GM21423 (cell line): ENCODE measurements around the gene FBXW5.

Experiments
- ATAC-seq: cut with Tn5 transposase; IDR thresholded peaks from one replicate; pipeline ENCODE4 v1.9.1; 2021; ENCODE audit warnings: mild to moderate bottlenecking, moderate library complexity; ENCODE audit not compliant: unreplicated experiment

Gene FBXW5

GRCh38 chr9:136962163-136962562, 17.6 kb upstream of the FBXW5 start:
- no peak for ATAC-seq

- ATAC-seq: no peak
These were observed 16.9 kb upstream of the FBXW5 start for GRCh38 chr9:136961279-136962065.

- no peak for ATAC-seq
These were observed 16.4 kb upstream of the FBXW5 start for GRCh38 chr9:136960938-136961275.

GRCh38 chr9:136960212-136960937, 15.8 kb upstream of the FBXW5 start:
- ATAC-seq: no peak

- ATAC-seq: no peak
These were observed 14.6 kb upstream of the FBXW5 start for GRCh38 chr9:136958898-136959850.

GRCh38 chr9:136958473-136958872, 13.9 kb upstream of the FBXW5 start:
- no peak for ATAC-seq

- no peak for ATAC-seq
These were observed 13.4 kb upstream of the FBXW5 start for GRCh38 chr9:136957901-136958300.

GRCh38 chr9:136957461-136957860, 12.9 kb upstream of the FBXW5 start:
- no peak for ATAC-seq

- no peak for ATAC-seq
These were observed 12.1 kb upstream of the FBXW5 start for GRCh38 chr9:136956604-136957003.

- ATAC-seq: no peak
These were observed 11.4 kb upstream of the FBXW5 start for GRCh38 chr9:136955943-136956335.

GRCh38 chr9:136955202-136955942, 10.8 kb upstream of the FBXW5 start:
- no peak for ATAC-seq

- no peak for ATAC-seq
These were observed 9.9 kb upstream of the FBXW5 start for GRCh38 chr9:136954270-136955083.

- no peak for ATAC-seq
These were observed 9.3 kb upstream of the FBXW5 start for GRCh38 chr9:136953771-136954269.

- no peak for ATAC-seq
These were observed 8.6 kb upstream of the FBXW5 start for GRCh38 chr9:136952876-136953770.

GRCh38 chr9:136952321-136952850, 7.8 kb upstream of the FBXW5 start:
- no peak for ATAC-seq

GRCh38 chr9:136951541-136952320, 7.2 kb upstream of the FBXW5 start, which contains the start of gene LCN12:
Gene LCN12, plus strand, starts transcription at chr9:136952273. Its CDS starts 55 bp downstream, at chr9:136952328.
- no peak for ATAC-seq

GRCh38 chr9:136950656-136951276, 6.2 kb upstream of the FBXW5 start:
- ATAC-seq: no peak
